Natural killer cell (primary cell): ENCODE measurements around the gene PILRA. TPM values are rescaled to one million over a fixed set of nuclear protein-coding genes. Genes with fewer than 3 reads are reported as not detected.

Experiments
- ATAC-seq, 3 donors: fragments of 150-1000 bp in 2 of 3; fragments of 200-7000 bp in 1 of 3; cut with Tn5 transposase; 1 replicate in 1 of 3; 2 replicates in 2 of 3; pipeline ENCODE4 v1.10.0; 2021; ENCODE audit warnings: mild to moderate bottlenecking in 2 of 3, moderate library complexity in 2 of 3
- DNase-seq, 2 donors: peaks; one replicate each; pipeline versions ENCODE4 v3.0.0 to v3.0.0-alpha.2; 2013 to 2021; ENCODE audit warnings: mixed read lengths in 1 of 2
- H3K27ac ChIP-seq: one replicate; pipeline ENCODE4 v1.5.1; 2013; ENCODE audit warnings: mild to moderate bottlenecking, low read length
- H3K27me3 ChIP-seq: one replicate; pipeline ENCODE4 v1.6.1; 2013; ENCODE audit warnings: low read length; ENCODE audit not compliant: control insufficient read depth, insufficient read depth
- H3K36me3 ChIP-seq: one replicate; pipeline ENCODE4 v1.6.1; 2013; ENCODE audit warnings: low read length; ENCODE audit not compliant: control insufficient read depth, insufficient read depth
- H3K4me1 ChIP-seq: one replicate; pipeline ENCODE4 v1.6.1; 2013; ENCODE audit warnings: low read length; ENCODE audit not compliant: control insufficient read depth, insufficient read depth
- H3K4me3 ChIP-seq: one replicate; pipeline ENCODE4 v1.5.1; 2013; ENCODE audit warnings: low read length
- H3K9me3 ChIP-seq: one replicate; pipeline ENCODE4 v1.6.1; 2013; ENCODE audit warnings: low read length; ENCODE audit not compliant: control insufficient read depth, insufficient read depth
- H3K27ac Mint-ChIP-seq, 2 donors: one replicate each; pipeline ENCODE4 v1.8.0; 2022; ENCODE audit warnings: mild to moderate bottlenecking in 2 of 2, mixed read lengths in 2 of 2, moderate library complexity in 1 of 2
- H3K27me3 Mint-ChIP-seq, 2 donors: one replicate each; pipeline ENCODE4 v1.8.0; 2022; ENCODE audit warnings: low read depth in 2 of 2, mixed read lengths in 2 of 2
- H3K36me3 Mint-ChIP-seq: one replicate; pipeline ENCODE4 v1.8.0; 2022; ENCODE audit warnings: mixed read lengths
- H3K4me1 Mint-ChIP-seq, 2 donors: one replicate each; pipeline ENCODE4 v1.8.0; 2022; ENCODE audit warnings: mixed read lengths in 2 of 2
- H3K4me3 Mint-ChIP-seq: one replicate; pipeline ENCODE4 v1.8.0; 2022; ENCODE audit warnings: mild to moderate bottlenecking, moderate library complexity, mixed read lengths
- H3K9me3 Mint-ChIP-seq, 2 donors: one replicate each; pipeline ENCODE4 v1.8.0; 2022; ENCODE audit warnings: mixed read lengths in 2 of 2
- WGBS: methylation state at CpG from one replicate; pipeline ENCODE4 v1.1.7; 2013; ENCODE audit warnings: missing lambda C conversion rate; ENCODE audit not compliant: insufficient coverage; 5-methylcytosine and 5-hydroxymethylcytosine counted together
- intact Hi-C: fragments of 100-400 bp; cut with micrococcal nuclease; formaldehyde crosslinking; loops from one replicate; pipeline ENCODE4 v1.14.2; 2022
- total RNA-seq, 4 donors: library from RNA; stranded (reverse); fragments of 120-200 nt in 1 of 4; gene quantifications; one replicate each; pipeline versions ENCODE4 v1.2.3 to v1.2.4, GENCODE V29; 2013 to 2022
- TF ChIP-seq, protein P1 (sequence below): fragments of 200-600 bp; IDR thresholded peaks from one replicate; pipeline ENCODE4 v1.8.0; 2022; ENCODE audit warnings: antibody characterized with exemption

Gene PILRA
- total RNA-seq, 3 donors from 2014 or later (not counting 1 experiment from before 2014, with no cell fraction given), result 18.8 to 38.8 (median 29.4) TPM

- Mint-ChIP-seq H3K27me3 (no peaks in the 10 kb centered on the region), H3K9me3 (no peaks in the 10 kb centered on the region), H3K36me3 (no peaks in the 10 kb centered on the region), H3K27ac (peak overlapping the region in 1 of 2 donors; percentile 59), H3K4me3 (peak overlapping the region; percentile 4), H3K4me1 (peaks cover 0 to 11% of the 10 kb centered on the region in 2 donors)
- Histone ChIP-seq H3K4me3 (no peak overlapping the region), H3K9me3 (no peaks in the 10 kb centered on the region), H3K4me1 (peaks cover 24% of the 10 kb centered on the region), H3K36me3 (no peaks in the 10 kb centered on the region), H3K27me3 (no peaks in the 10 kb centered on the region), H3K27ac (no peak overlapping the region)
- no peak for ATAC-seq
- TF ChIP-seq, protein P1, sequence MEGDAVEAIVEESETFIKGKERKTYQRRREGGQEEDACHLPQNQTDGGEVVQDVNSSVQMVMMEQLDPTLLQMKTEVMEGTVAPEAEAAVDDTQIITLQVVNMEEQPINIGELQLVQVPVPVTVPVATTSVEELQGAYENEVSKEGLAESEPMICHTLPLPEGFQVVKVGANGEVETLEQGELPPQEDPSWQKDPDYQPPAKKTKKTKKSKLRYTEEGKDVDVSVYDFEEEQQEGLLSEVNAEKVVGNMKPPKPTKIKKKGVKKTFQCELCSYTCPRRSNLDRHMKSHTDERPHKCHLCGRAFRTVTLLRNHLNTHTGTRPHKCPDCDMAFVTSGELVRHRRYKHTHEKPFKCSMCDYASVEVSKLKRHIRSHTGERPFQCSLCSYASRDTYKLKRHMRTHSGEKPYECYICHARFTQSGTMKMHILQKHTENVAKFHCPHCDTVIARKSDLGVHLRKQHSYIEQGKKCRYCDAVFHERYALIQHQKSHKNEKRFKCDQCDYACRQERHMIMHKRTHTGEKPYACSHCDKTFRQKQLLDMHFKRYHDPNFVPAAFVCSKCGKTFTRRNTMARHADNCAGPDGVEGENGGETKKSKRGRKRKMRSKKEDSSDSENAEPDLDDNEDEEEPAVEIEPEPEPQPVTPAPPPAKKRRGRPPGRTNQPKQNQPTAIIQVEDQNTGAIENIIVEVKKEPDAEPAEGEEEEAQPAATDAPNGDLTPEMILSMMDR, result no peak
- intact Hi-C loops, result no loop called here
- WGBS, result 96% methylated on average over 13 of the region's 13 CpGs
- no peak for DNase-seq
Observed at GRCh38 chr7:100449190-100449795, 76.0 kb downstream of the PILRA start.

Other genes with a start within 250 kb of the PILRA start
- 1 to 10 TPM; 2.8 to 4.3 (median 4.1) TPM for gene MBLAC1, start 246.5 kb upstream of the PILRA start, total RNA-seq
- gene LAMTOR4, start 224.6 kb upstream of the PILRA start, total RNA-seq, result 100 to 1,000 TPM; 148 to 161 (median 156) TPM
- 10 to 100 TPM; 55.1 to 59.2 (median 56.5) TPM for gene TRAPPC14, start 214.8 kb upstream of the PILRA start, total RNA-seq
- under 1 TPM; 0.78 to 0.95 (median 0.78) TPM for gene GAL3ST4, start 204.9 kb upstream of the PILRA start, total RNA-seq
- gene GPC2, start 196.1 kb upstream of the PILRA start, total RNA-seq, result 1 to 10 TPM; 1.9 to 2.4 (median 2.3) TPM
- gene STAG3, start 195.6 kb upstream of the PILRA start, total RNA-seq, result 1 to 10 TPM; 5.0 to 5.6 (median 5.5) TPM
- 10 to 100 TPM; 45.6 to 84.1 (median 52.9) TPM for gene PVRIG, start 153.5 kb upstream of the PILRA start, total RNA-seq
- gene SPDYE3, start 65.8 kb upstream of the PILRA start, total RNA-seq, result not detected
- gene PILRB, start 15.4 kb upstream of the PILRA start, total RNA-seq, result 100 to 1,000 TPM; 143 to 206 (median 157) TPM
- 1 to 10 TPM; 5.6 to 7.8 (median 7.2) TPM for gene ZCWPW1, start 55.2 kb downstream of the PILRA start, total RNA-seq
- gene MEPCE, start 56.3 kb downstream of the PILRA start, total RNA-seq, result 10 to 100 TPM; 48.1 to 54.9 (median 54.1) TPM
- 10 to 100 TPM; 41.0 to 45.1 (median 44.7) TPM for gene PPP1R35, start 63.0 kb downstream of the PILRA start, total RNA-seq
- 1 to 10 TPM; 2.3 to 4.1 (median 3.9) TPM for gene SPACDR, start 90.8 kb downstream of the PILRA start, total RNA-seq
- gene TSC22D4, start 105.7 kb downstream of the PILRA start, total RNA-seq, result 100 to 1,000 TPM; 140 to 173 (median 168) TPM
- gene NYAP1, start 110.4 kb downstream of the PILRA start, total RNA-seq, result under 1 TPM in 2 of 3 donors, not detected in 1; 0.12 to 0.13 TPM
- 10 to 100 TPM; 21.5 to 32.6 (median 22.2) TPM for gene AGFG2, start 165.7 kb downstream of the PILRA start, total RNA-seq
- 10 to 100 TPM; 25.9 to 46.4 (median 32.5) TPM for gene SAP25, start 200.4 kb downstream of the PILRA start, total RNA-seq
- 100 to 1,000 TPM; 282 to 296 (median 289) TPM for gene LRCH4, start 212.6 kb downstream of the PILRA start, total RNA-seq
- under 1 TPM; 0.45 to 0.94 (median 0.88) TPM for gene FBXO24, start 212.8 kb downstream of the PILRA start, total RNA-seq
- gene PCOLCE, start 228.9 kb downstream of the PILRA start, total RNA-seq, result 10 to 100 TPM; 18.4 to 24.8 (median 21.7) TPM
- gene MOSPD3, start 239.1 kb downstream of the PILRA start, total RNA-seq, result 10 to 100 TPM; 14.5 to 15.9 (median 15.5) TPM